Calu3 (cell line): ENCODE results near the gene RASGRP4. TPM values are rescaled to one million over a fixed set of nuclear protein-coding genes. Genes with fewer than 3 reads are reported as not detected.

ENCODE experiments used
- BruUV-seq: library from RNA; stranded (reverse); fragments of 400-500 nt; replicated peaks from 2 replicates; lab custom pipeline; 2021; lab: Mats Ljungman, UMichigan
- CTCF ChIA-PET: fragments of 300-600 bp; sonication (Branson Sonifier 250); formaldehyde crosslinking; loops from one replicate; lab custom pipeline; 2022; ENCODE audit warnings: antibody characterized with exemption; lab: Charles Lee
- DNase-seq: peaks from one replicate; pipeline ENCODE4 v3.0.0; 2022
- H3K27ac Mint-ChIP-seq: one replicate; pipeline ENCODE4 v1.8.0; 2022; ENCODE audit warnings: mixed read lengths; ENCODE audit not compliant: unreplicated experiment
- H3K27me3 Mint-ChIP-seq: one replicate; pipeline ENCODE4 v1.8.0; 2022; ENCODE audit warnings: mixed read lengths; ENCODE audit not compliant: unreplicated experiment
- H3K36me3 Mint-ChIP-seq: one replicate; pipeline ENCODE4 v1.8.0; 2022; ENCODE audit warnings: mild to moderate bottlenecking, moderate library complexity, mixed read lengths; ENCODE audit not compliant: insufficient read depth, unreplicated experiment
- H3K4me1 Mint-ChIP-seq: one replicate; pipeline ENCODE4 v1.8.0; 2022; ENCODE audit warnings: mild to moderate bottlenecking, low read depth, mixed read lengths; ENCODE audit not compliant: unreplicated experiment
- H3K4me3 Mint-ChIP-seq: one replicate; pipeline ENCODE4 v1.8.0; 2022; ENCODE audit warnings: mild to moderate bottlenecking, low read depth, moderate library complexity, mixed read lengths; ENCODE audit not compliant: unreplicated experiment
- H3K9me3 Mint-ChIP-seq: one replicate; pipeline ENCODE4 v1.8.0; 2022; ENCODE audit warnings: low read depth, mixed read lengths; ENCODE audit not compliant: unreplicated experiment
- intact Hi-C: fragments of 100-400 bp; cut with micrococcal nuclease; formaldehyde crosslinking; loops from one replicate; pipeline ENCODE4 v1.10.0; 2022; ENCODE audit not compliant: unreplicated experiment
- total RNA-seq: library from RNA; stranded (reverse); gene quantifications from 2 replicates; pipeline ENCODE4 v1.2.3, GENCODE V29; 2022
- TF ChIP-seq, protein P1 (sequence below): fragments of 200-600 bp; IDR thresholded peaks from one replicate; pipeline ENCODE4 v1.8.0; 2022; ENCODE audit warnings: antibody characterized with exemption; ENCODE audit not compliant: unreplicated experiment

RASGRP4 gene
- total RNA-seq, 1 experiment from 2014 or later = not detected

DNA sequence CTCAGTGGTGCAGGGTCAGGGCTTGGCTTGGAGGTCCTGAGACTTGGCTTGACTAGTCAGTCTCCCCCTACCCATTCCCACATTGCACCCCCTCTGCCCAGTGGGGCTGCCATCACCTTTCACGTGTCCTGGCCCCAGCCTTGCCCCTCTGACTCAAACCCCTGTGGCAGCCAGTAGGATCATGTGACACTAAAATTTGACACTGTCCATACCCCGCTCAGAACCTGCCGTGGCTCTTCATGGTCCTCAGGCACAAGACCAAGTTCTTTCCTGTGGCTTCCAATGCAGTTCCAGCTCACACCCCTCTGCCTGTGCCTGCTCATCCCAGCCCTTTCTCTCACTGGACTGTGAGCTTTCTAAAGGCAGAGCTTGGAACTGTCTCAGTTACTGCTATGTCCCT, 49.4 kb downstream of the RASGRP4 start:
- no peaks in the 10 kb centered on the region for H3K9me3 Mint-ChIP-seq
- no peak overlapping the region for H3K27ac Mint-ChIP-seq
- TF ChIP-seq, protein P1, sequence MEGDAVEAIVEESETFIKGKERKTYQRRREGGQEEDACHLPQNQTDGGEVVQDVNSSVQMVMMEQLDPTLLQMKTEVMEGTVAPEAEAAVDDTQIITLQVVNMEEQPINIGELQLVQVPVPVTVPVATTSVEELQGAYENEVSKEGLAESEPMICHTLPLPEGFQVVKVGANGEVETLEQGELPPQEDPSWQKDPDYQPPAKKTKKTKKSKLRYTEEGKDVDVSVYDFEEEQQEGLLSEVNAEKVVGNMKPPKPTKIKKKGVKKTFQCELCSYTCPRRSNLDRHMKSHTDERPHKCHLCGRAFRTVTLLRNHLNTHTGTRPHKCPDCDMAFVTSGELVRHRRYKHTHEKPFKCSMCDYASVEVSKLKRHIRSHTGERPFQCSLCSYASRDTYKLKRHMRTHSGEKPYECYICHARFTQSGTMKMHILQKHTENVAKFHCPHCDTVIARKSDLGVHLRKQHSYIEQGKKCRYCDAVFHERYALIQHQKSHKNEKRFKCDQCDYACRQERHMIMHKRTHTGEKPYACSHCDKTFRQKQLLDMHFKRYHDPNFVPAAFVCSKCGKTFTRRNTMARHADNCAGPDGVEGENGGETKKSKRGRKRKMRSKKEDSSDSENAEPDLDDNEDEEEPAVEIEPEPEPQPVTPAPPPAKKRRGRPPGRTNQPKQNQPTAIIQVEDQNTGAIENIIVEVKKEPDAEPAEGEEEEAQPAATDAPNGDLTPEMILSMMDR = no peak
- H3K36me3 Mint-ChIP-seq = peaks cover 59% of the 10 kb centered on the region
- intact Hi-C loops = no loop called here
- DNase-seq = no peak
- TSS peak; percentile 24 for BruUV-seq
- peaks cover 22% of the 10 kb centered on the region for H3K4me1 Mint-ChIP-seq
- H3K4me3 Mint-ChIP-seq = peak overlapping the region; percentile 97
- CTCF ChIA-PET = no interaction called here
- peaks cover 6% of the 10 kb centered on the region for H3K27me3 Mint-ChIP-seq

DNA sequence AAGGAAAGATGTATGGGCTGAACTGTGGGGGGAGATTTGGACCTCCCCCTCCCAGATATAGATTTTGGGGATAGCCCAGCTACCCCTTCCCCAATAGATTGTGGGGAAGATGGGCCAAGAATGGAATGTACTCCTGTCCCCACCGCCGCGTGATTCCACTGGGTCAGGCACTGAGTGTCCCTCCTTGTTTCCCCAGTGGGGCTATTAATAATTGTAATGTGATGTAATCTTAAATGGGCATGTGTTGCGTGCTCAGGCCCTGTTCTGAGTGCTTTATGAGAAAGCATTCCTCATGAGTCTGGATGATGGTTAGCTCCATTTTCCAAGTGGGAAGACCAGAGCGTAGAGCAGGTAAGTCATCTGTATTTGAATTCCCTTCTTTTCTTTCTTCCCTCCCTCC, 50.3 kb downstream of the RASGRP4 start:
- H3K4me3 Mint-ChIP-seq = peak overlapping the region; percentile 97
- no peaks in the 10 kb centered on the region for H3K9me3 Mint-ChIP-seq
- TF ChIP-seq, protein P1 = no peak
- CTCF ChIA-PET = interaction anchor here (1.0 to 2.5 kb wide), 2 partner anchors 12 to 27 kb away, joined by 5 to 26 read pairs; partner anchors contain the start of genes FAM98C and GGN
- DNase-seq = no peak
- intact Hi-C loops = no loop called here
- BruUV-seq = no TSS peak
- H3K27ac Mint-ChIP-seq = peak overlapping the region; percentile 97
- H3K36me3 Mint-ChIP-seq = peaks cover 54% of the 10 kb centered on the region
- H3K4me1 Mint-ChIP-seq = peaks cover 22% of the 10 kb centered on the region
- peaks cover 14% of the 10 kb centered on the region for H3K27me3 Mint-ChIP-seq

DNA sequence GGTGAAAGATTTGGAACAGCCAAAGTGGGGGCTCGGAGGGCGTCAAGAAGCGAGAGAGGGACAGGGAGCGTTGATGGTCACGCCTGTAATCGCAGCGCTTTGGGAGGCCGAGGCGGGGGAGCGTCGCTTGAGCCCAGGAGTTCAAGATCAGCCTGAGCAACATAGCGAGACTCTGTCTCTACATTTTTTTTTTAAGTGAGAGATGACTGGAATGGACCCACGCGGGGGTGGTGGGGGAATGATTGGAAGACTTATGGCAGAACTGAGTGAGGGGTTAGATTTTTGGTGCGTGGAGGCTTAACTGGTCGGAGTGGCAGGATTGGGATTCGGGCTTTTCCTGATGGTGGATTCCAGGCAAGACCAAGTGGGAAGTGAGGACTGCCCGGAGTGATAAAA, 50.9 kb downstream of the RASGRP4 start:
- no peaks in the 10 kb centered on the region for H3K9me3 Mint-ChIP-seq
- TF ChIP-seq, protein P1 = no peak
- no peak for DNase-seq
- BruUV-seq = no TSS peak
- H3K27me3 Mint-ChIP-seq = peaks cover 21% of the 10 kb centered on the region
- peak overlapping the region; percentile 97 for H3K27ac Mint-ChIP-seq
- peaks cover 49% of the 10 kb centered on the region for H3K36me3 Mint-ChIP-seq
- H3K4me3 Mint-ChIP-seq = peak overlapping the region; percentile 97
- intact Hi-C loops = no loop called here
- H3K4me1 Mint-ChIP-seq = peaks cover 22% of the 10 kb centered on the region
- CTCF ChIA-PET = interaction anchor here (1.2 to 2.5 kb wide), 3 partner anchors 13 to 98 kb away, joined by 3 to 26 read pairs (median 12); partner anchors contain the start of gene FAM98C

DNA sequence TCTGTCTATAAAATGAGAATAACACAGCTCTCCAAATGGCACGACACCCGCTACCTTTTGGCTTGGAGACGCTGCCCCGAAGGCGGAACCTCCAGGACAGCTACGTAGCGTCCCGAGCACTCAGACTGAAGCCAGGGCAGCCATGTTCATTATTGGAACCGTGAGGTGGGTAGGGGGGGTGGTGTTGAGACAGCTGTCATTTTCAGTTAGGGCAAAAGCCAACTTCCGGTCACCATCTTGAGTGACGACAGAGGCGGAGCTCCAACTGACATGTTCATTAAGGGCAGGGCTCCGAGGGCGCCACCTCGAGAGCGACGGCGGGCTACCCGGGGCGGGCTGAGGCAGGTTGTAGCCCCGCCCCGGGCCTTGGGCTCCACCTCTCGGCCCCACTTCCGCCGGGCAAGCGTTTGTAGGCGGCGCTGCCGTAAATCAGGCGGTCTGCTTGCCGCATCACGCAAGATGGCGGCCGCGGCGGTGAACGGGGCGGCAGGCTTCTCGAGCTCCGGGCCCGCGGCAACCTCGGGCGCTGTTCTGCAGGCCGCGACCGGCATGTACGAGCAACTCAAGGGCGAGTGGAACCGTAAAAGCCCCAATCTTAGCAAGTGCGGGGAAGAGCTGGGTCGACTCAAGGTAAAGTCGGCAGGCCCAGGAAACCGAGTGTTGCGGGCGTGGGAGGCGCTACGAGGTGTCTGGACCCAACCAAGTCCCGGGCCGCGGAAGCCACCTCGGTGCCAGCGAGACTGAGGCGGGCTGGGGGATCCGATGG, 51.5 kb downstream of the RASGRP4 start, which contains the start of gene PSMD8:
TSS of gene PSMD8 (plus strand) at position 240 of the 766 bp plus-strand sequence. CDS start at position 271, 31 bp downstream.
- Mint-ChIP-seq H3K4me1 (peaks cover 22% of the 10 kb centered on the region), H3K27ac (peak within 1 kb of the TSS; percentile 97), H3K36me3 (peaks cover 47% of the 10 kb centered on the region), H3K4me3 (peak within 1 kb of the TSS; percentile 97), H3K9me3 (no peaks in the 10 kb centered on the region), H3K27me3 (peaks cover 27% of the 10 kb centered on the region)
- DNase-seq = peak; percentile 99
- TF ChIP-seq, protein P1 = peak; percentile 16
- intact Hi-C loops = loop anchor here (1.0 kb wide), 1 partner anchor 39 kb away; the partner anchor contains the start of gene CATSPERG
- no TSS peak for BruUV-seq
- CTCF ChIA-PET = interaction anchor here (0.8 to 2.5 kb wide), 11 partner anchors 10 to 232 kb away, joined by 3 to 26 read pairs (median 5); partner anchors contain the start of genes CATSPERG, FAM98C, GGN and SPINT2
